ENCODE measurements around the gene COL4A3. TPM values are rescaled to one million over a fixed set of nuclear protein-coding genes. Genes with fewer than 3 reads are reported as not detected.

Gene COL4A3
- total RNA-seq, 2 donors from 2014 or later = 1.6 to 16.5 TPM

DNA sequence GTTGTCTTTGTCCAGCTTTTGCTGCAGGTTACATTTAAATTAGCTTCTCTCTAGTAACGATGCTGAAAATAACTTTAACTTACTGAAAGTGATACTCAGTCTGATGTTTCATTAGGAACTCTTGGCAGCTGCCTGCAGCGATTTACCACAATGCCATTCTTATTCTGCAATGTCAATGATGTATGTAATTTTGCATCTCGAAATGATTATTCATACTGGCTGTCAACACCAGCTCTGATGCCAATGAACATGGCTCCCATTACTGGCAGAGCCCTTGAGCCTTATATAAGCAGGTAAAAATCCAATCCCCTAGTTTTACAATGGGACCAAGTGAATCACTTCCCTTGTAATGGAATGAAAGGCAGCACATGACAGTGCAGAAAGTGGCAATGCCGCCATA, 144.4 kb downstream of the COL4A3 start:
- no peak for DNase-seq
- no peak for ATAC-seq
- no peaks in the 10 kb centered on the region for H3K4me1 ChIP-seq
- no peaks in the 10 kb centered on the region for H3K36me3 ChIP-seq (replicated peaks in 1 of 2; ENCODE audit: insufficient read depth in 1 of 2, low read depth in 2 of 2)
- intact Hi-C loops (cut with DNase I) = no loop called here
- H3K4me3 ChIP-seq = no peak overlapping the region
- H3K27ac ChIP-seq = no peak overlapping the region
- WGBS, 2 donors = 90 to 92% methylated on average over 4 of the region's 4 CpGs
- no peak for TF ChIP-seq POLR2A (IDR thresholded peaks at IDR 0.05)
- no peak for TF ChIP-seq CTCF (IDR thresholded peaks at IDR 0.05)
- no peaks in the 10 kb centered on the region for H3K27me3 ChIP-seq
- H3K9me3 ChIP-seq = no peaks in the 10 kb centered on the region

DNA sequence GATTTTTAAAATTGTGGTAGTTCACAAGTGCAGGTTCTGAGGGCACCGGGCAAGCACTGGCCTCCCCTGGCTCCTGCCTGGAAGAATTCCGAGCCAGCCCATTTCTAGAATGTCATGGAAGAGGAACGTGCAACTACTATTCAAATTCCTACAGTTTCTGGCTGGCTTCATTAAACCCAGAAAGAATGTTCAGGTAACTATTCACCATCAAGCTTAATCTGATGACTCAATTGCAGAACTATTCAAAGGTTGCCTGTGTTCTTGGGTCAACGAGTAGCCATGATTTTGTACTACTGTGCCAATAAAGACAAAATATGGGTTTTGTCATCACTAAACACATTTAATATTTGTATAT, 146.3 kb downstream of the COL4A3 start:
- H3K27me3 ChIP-seq = no peaks in the 10 kb centered on the region
- intact Hi-C loops (cut with DNase I) = no loop called here
- DNase-seq = no peak
- no peaks in the 10 kb centered on the region for H3K9me3 ChIP-seq
- TF ChIP-seq CTCF (IDR thresholded peaks at IDR 0.05) = no peak
- no peak for TF ChIP-seq POLR2A (IDR thresholded peaks at IDR 0.05)
- no peak overlapping the region for H3K4me3 ChIP-seq
- peak overlapping the region in 2 of 4 donors; percentile 41 to 53 for H3K27ac ChIP-seq
- H3K4me1 ChIP-seq = no peaks in the 10 kb centered on the region
- peak; percentile 81 for ATAC-seq
- 52 to 61% methylated on average over 4 of the region's 4 CpGs for WGBS, 2 donors
- no peaks in the 10 kb centered on the region for H3K36me3 ChIP-seq (replicated peaks in 1 of 2; ENCODE audit: insufficient read depth in 1 of 2, low read depth in 2 of 2)

DNA sequence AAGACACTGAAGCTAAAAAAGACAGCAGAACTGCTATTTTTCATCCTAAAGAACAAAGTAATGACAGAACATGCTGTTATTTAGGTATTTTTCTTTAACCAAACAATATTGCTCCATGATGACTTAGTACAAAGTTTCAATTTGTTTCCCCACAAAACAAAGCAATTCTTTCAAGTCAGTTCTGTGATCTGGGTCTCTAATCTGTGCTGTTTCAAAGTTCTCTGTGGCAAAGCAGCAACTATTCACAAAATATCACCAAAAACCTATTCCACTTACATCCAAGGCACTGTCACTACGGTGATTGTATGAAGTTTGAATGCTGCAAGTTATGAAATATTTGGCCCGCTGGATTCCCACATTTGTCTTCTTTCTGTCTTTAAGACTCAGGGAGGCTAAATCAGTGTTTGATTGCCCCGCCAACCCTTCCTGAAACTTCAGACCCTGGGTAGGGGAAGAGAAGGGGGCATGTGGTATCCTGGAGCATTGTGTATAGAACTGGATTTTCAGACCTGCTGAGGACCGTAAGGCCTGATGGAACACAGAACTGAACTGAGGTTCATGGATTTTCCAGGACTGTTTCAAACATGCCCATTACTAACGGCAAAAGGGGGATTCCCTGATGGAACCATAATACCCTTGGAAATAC, 147.6 kb downstream of the COL4A3 start:
- WGBS, 2 donors = 92 to 93% methylated on average over 5 of the region's 5 CpGs
- Histone ChIP-seq H3K36me3 (replicated peaks in 1 of 2; ENCODE audit: insufficient read depth in 1 of 2, low read depth in 2 of 2) (no peaks in the 10 kb centered on the region), H3K9me3 (no peaks in the 10 kb centered on the region), H3K4me1 (no peaks in the 10 kb centered on the region), H3K27me3 (no peaks in the 10 kb centered on the region), H3K27ac (no peak overlapping the region), H3K4me3 (no peak overlapping the region)
- DNase-seq = no peak
- no peak for ATAC-seq
- TF ChIP-seq CTCF (IDR thresholded peaks at IDR 0.05) = no peak
- no peak for TF ChIP-seq POLR2A (IDR thresholded peaks at IDR 0.05)
- intact Hi-C loops (cut with DNase I) = no loop called here

GRCh38 chr2:227312579-227312978, 148.2 kb downstream of the COL4A3 start:
- DNase-seq (no peak), ATAC-seq (no peak)
- 49 to 65% methylated on average over 2 of the region's 2 CpGs for WGBS, 2 donors
- Histone ChIP-seq H3K36me3 (replicated peaks in 1 of 2; ENCODE audit: insufficient read depth in 1 of 2, low read depth in 2 of 2) (no peaks in the 10 kb centered on the region), H3K4me3 (no peak overlapping the region), H3K4me1 (no peaks in the 10 kb centered on the region), H3K27ac (no peak overlapping the region), H3K27me3 (no peaks in the 10 kb centered on the region), H3K9me3 (no peaks in the 10 kb centered on the region)
- no peak for TF ChIP-seq CTCF (IDR thresholded peaks at IDR 0.05)
- no peak for TF ChIP-seq POLR2A (IDR thresholded peaks at IDR 0.05)
- intact Hi-C loops (cut with DNase I) = no loop called here

GRCh38 chr2:227313310-227313709, 148.9 kb downstream of the COL4A3 start:
- Histone ChIP-seq H3K4me3 (no peak overlapping the region), H3K9me3 (no peaks in the 10 kb centered on the region), H3K27me3 (no peaks in the 10 kb centered on the region), H3K36me3 (replicated peaks in 1 of 2; ENCODE audit: insufficient read depth in 1 of 2, low read depth in 2 of 2) (no peaks in the 10 kb centered on the region), H3K27ac (no peak overlapping the region), H3K4me1 (no peaks in the 10 kb centered on the region)
- WGBS, 2 donors = 86 to 97% methylated on average over 1 of the region's 1 CpG
- TF ChIP-seq CTCF (IDR thresholded peaks at IDR 0.05) (no peak), POLR2A (IDR thresholded peaks at IDR 0.05) (no peak)
- ATAC-seq (no peak), DNase-seq (no peak)
- intact Hi-C loops (cut with DNase I) = no loop called here
